Prostate gland (tissue), 2 donors: ENCODE measurements around the gene TANC1. TPM values are rescaled to one million over a fixed set of nuclear protein-coding genes. Genes with fewer than 3 reads are reported as not detected.
"Not testable (repeated sequence)": the region's sequence is repeated elsewhere in the genome, so short reads cannot be mapped to it uniquely, and the experiment has no call there.

ENCODE experiments used
- DNase-seq: peaks from one replicate; pipeline ENCODE4 v3.0.0-alpha.2; 2019; ENCODE audit warnings: low spot score
- H3K27ac ChIP-seq, 2 donors: fragments of 200-600 bp; sonication (generic); 2 replicates each; pipeline ENCODE4 v1.5.1; 2017 to 2019
- H3K27me3 ChIP-seq: fragments of 200-600 bp; sonication (generic); replicated peaks from 2 replicates; pipeline ENCODE4 v1.5.1; 2019; ENCODE audit not compliant: insufficient read depth
- H3K36me3 ChIP-seq, 2 donors: fragments of 200-600 bp; sonication (generic); 1 replicate in 1 of 2; 2 replicates in 1 of 2; pipeline versions ENCODE4 v1.5.1 to v1.8.1; 2017 to 2019
- H3K4me1 ChIP-seq: fragments of 200-600 bp; sonication (generic); replicated peaks from 2 replicates; pipeline ENCODE4 v1.5.1; 2019
- H3K4me3 ChIP-seq, 2 donors: fragments of 200-600 bp; sonication (generic); 2 replicates each; pipeline ENCODE4 v1.5.1; 2017 to 2019
- H3K9me3 ChIP-seq: fragments of 200-600 bp; sonication (generic); 2 replicates; pipeline ENCODE4 v1.5.1; 2017
- POLR2A ChIP-seq: fragments of 450-650 bp; IDR thresholded peaks from one replicate; pipeline ENCODE4 v1.6.1; 2016; ENCODE audit warnings: antibody characterized with exemption, mild to moderate bottlenecking
- POLR2AphosphoS5 ChIP-seq: sonication (generic); formaldehyde crosslinking; IDR thresholded peaks from one replicate; pipeline ENCODE4 v1.6.1; 2017; ENCODE audit warnings: antibody characterized with exemption
- WGBS: methylation state at CpG from one replicate; pipeline ENCODE4 v1.1.5; 2018; 5-methylcytosine and 5-hydroxymethylcytosine counted together
- intact Hi-C: fragments of 100-400 bp; cut with DNase I; formaldehyde crosslinking; loops from one replicate; pipeline ENCODE4 v1.14.2; 2022
- total RNA-seq, 2 donors: library from RNA; depleted of rRNA; stranded (reverse); fragments of >200 nt; gene quantifications; one replicate each; pipeline ENCODE4 v1.1.0, GENCODE V29; 2016
- TF ChIP-seq, protein P1 (sequence below), 4 experiments: fragments of 200-600 bp in 2 of 4; fragments of 450-650 bp in 2 of 4; sonication (generic) in 2 of 4; IDR thresholded peaks; 1 replicate in 3 of 4; 2 replicates in 1 of 4; pipeline ENCODE4 v1.5.1; 2016 to 2019; ENCODE audit warnings: antibody characterized with exemption in 4 of 4, mild to moderate bottlenecking in 2 of 4, moderate library complexity in 2 of 4

Gene TANC1
- total RNA-seq, 2 donors from 2014 or later = 33.5 to 39.7 TPM

DNA sequence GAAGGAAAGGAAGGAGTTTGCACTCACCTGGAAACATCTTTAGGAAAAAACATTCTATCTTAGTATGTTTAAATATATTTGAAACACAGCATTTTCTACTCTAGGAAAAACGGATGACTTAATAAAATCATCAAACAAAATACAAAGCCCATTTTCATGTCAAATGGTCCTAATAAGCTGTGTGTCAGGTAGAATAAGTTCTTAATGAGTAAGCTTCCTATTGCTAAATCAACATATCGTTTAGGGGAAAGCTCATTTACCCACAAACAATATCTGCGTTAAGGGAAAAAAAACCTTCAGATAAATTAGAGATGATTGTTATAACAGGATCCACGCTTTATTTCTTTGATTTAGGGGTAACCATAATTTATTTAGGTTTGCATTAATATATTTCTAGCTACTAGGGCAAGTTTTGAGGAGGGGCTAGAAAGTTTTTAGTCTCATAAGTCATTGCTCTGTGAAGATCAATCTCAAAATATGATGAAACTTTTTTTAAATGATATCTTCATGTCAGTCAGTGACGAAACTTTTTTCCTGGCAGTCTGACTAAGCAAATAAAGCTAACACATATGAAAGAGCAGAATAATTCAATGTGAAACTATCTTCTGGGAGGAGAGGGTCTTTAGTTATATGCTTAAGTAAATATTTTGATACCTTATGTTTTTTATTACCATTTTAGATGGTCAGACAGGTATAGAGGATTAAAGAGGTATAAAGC, 170.9 kb downstream of the TANC1 start:
- H3K4me1 ChIP-seq = peaks cover 4% of the 10 kb centered on the region
- no peak overlapping the region for H3K27ac ChIP-seq
- no peak overlapping the region for H3K4me3 ChIP-seq

DNA sequence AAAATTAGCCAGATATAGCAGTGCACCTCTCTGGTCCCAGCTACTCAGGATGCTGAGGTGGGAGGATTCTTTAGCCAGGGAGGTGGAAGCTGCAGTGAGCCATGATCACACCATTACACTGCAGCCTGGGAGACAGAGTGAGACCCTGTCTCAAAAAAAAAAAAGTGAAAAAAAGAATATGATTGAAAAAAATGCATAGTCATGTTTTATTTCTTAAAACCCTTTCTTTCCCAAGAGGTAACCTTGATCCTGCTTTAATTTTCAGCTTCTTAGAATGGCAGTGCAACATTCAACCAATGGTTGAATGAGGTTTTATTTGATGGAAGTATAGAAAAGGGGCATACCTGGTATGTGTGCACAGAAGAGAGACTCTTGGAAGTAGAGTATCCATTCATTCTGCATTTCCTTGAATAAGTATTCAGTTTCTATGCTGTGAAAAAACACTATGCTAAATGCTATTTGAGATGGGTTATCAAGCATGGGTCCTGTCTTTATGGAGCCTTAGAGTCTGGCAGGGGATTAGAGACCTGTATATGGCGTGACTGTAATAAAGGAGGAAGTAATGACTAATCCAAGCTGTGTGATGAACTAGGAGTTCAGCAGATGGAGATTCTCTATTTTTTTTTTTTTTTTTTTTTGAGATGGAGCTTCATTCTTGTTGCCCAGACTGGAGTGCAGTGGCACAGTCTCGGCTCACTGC, 171.8 kb downstream of the TANC1 start:
- no peak for DNase-seq
- Histone ChIP-seq H3K27ac (no peak overlapping the region), H3K4me3 (no peak overlapping the region), H3K9me3 (no peaks in the 10 kb centered on the region), H3K36me3 (no peaks in the 10 kb centered on the region), H3K27me3 (no peaks in the 10 kb centered on the region), H3K4me1 (peaks cover 4% of the 10 kb centered on the region)
- 88% methylated on average over 2 of the region's 2 CpGs for WGBS
- TF ChIP-seq, protein P1, sequence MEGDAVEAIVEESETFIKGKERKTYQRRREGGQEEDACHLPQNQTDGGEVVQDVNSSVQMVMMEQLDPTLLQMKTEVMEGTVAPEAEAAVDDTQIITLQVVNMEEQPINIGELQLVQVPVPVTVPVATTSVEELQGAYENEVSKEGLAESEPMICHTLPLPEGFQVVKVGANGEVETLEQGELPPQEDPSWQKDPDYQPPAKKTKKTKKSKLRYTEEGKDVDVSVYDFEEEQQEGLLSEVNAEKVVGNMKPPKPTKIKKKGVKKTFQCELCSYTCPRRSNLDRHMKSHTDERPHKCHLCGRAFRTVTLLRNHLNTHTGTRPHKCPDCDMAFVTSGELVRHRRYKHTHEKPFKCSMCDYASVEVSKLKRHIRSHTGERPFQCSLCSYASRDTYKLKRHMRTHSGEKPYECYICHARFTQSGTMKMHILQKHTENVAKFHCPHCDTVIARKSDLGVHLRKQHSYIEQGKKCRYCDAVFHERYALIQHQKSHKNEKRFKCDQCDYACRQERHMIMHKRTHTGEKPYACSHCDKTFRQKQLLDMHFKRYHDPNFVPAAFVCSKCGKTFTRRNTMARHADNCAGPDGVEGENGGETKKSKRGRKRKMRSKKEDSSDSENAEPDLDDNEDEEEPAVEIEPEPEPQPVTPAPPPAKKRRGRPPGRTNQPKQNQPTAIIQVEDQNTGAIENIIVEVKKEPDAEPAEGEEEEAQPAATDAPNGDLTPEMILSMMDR (IDR thresholded peaks at IDR 0.05) = no peak
- intact Hi-C loops = no loop called here

More for the DNA sequence above, 170.9 kb downstream of the TANC1 start:
- intact Hi-C loops = loop anchor here (10.0 kb wide), 2 partner anchors 55 to 575 kb away; partner anchors contain the start of gene MARCHF7
- Histone ChIP-seq H3K36me3 (no peaks in the 10 kb centered on the region), H3K27me3 (no peaks in the 10 kb centered on the region), H3K9me3 (no peaks in the 10 kb centered on the region)
- no peak for DNase-seq
- TF ChIP-seq POLR2A (no peak), POLR2AphosphoS5 (no peak)
- TF ChIP-seq, protein P1 (IDR thresholded peaks at IDR 0.05) = no peak
- WGBS = 76% methylated on average over 5 of the region's 5 CpGs

- H3K4me3 ChIP-seq, H3K4me1 ChIP-seq, intact Hi-C loops, DNase-seq, H3K36me3 ChIP-seq, H3K9me3 ChIP-seq, H3K27ac ChIP-seq, H3K27me3 ChIP-seq: not testable (repeated sequence)
- WGBS = 95% methylated on average over 4 of the region's 4 CpGs
Measured at GRCh38 chr2:159140821-159141220, 172.4 kb downstream of the TANC1 start.

- no peak for TF ChIP-seq POLR2AphosphoS5
- no peak for TF ChIP-seq POLR2A
- TF ChIP-seq, protein P1 (IDR thresholded peaks at IDR 0.05) = no peak
- intact Hi-C loops = no loop called here
- no peaks in the 10 kb centered on the region for H3K27me3 ChIP-seq
- no peak overlapping the region for H3K4me3 ChIP-seq
- no peak overlapping the region for H3K27ac ChIP-seq
- no peaks in the 10 kb centered on the region for H3K9me3 ChIP-seq
- WGBS = 90% methylated on average over 9 of the region's 9 CpGs
- DNase-seq = no peak
- no peaks in the 10 kb centered on the region for H3K4me1 ChIP-seq
- no peaks in the 10 kb centered on the region for H3K36me3 ChIP-seq
Measured at GRCh38 chr2:159144776-159145614, 176.6 kb downstream of the TANC1 start.

DNA sequence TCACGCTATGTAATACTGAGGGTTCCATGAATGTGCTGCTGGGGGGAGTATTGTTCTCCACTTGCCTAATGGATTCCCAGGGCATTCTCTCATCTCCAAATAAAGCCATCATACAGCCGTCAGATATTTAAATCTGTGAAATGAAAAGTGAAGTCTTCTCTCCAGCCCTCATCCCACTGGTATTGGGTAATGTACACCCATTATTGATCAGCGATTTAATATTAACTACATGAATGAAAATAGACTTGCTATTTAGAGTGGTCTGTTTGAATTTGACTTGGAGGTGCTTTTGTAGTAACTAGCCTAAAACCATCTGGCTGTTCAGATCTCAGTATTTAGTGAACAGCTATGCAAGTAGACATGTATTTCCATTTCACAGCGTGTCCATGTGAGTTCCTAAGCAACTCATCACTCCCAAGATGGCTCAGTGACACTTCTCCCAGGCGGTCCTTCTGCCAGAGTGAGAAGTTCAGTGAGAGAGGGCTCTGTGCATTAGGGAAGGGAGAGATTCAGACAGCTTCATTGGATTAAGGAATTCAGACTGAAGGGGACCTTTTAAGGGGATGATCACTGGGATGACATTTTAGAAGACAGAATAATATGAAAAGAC, 177.4 kb downstream of the TANC1 start:
- no peaks in the 10 kb centered on the region for H3K9me3 ChIP-seq
- intact Hi-C loops = no loop called here
- H3K27ac ChIP-seq = no peak overlapping the region

More for the DNA sequence above, 177.4 kb downstream of the TANC1 start:
- H3K4me1 ChIP-seq = no peaks in the 10 kb centered on the region
- H3K36me3 ChIP-seq = no peaks in the 10 kb centered on the region
- TF ChIP-seq, protein P1 (IDR thresholded peaks at IDR 0.05) = no peak
- TF ChIP-seq POLR2AphosphoS5 = no peak
- TF ChIP-seq POLR2A = no peak
- H3K4me3 ChIP-seq = no peak overlapping the region
- no peak for DNase-seq
- no peaks in the 10 kb centered on the region for H3K27me3 ChIP-seq
- WGBS = 95% methylated on average over 5 of the region's 5 CpGs
